GM12878 (cell line): ENCODE results near the gene STAT5B. TPM values are rescaled to one million over a fixed set of nuclear protein-coding genes. Genes with fewer than 3 reads are reported as not detected.
"Not testable (repeated sequence)": the region's sequence is repeated elsewhere in the genome, so short reads cannot be mapped to it uniquely, and the experiment has no call there.

Source experiments
- ATAC-seq: fragments of 200-7000 bp; cut with Tn5 transposase; 3 replicates; pipeline ENCODE4 v1.9.1; 2020; ENCODE audit warnings: mild to moderate bottlenecking, moderate library complexity
- BruUV-seq: library from RNA; stranded (reverse); fragments of 400-500 nt; replicated peaks from 2 replicates; lab custom pipeline; 2021; lab: Mats Ljungman, UMichigan
- CTCF ChIA-PET: fragments of 300-600 bp; sonication (Branson Sonifier 250); formaldehyde crosslinking; extraction: SDS; loops from one replicate; lab custom pipeline; 2021; ENCODE audit warnings: inconsistent platforms; lab: Yijun Ruan, JAX
- POLR2A ChIA-PET: fragments of 350-600 bp; formaldehyde crosslinking; extraction: SDS; loops from one replicate; lab custom pipeline; 2021; ENCODE audit warnings: inconsistent platforms; lab: Charles Lee
- RAD21 ChIA-PET: fragments of 300-600 bp; sonication (Branson Sonifier 250); formaldehyde crosslinking; loops from one replicate; lab custom pipeline; 2023; ENCODE audit warnings: antibody characterized with exemption; ENCODE audit not compliant: unreplicated experiment; lab: Charles Lee
- SMC1A ChIA-PET: fragments of 300-600 bp; sonication (Branson Sonifier 250); formaldehyde crosslinking; loops from one replicate; lab custom pipeline; 2023; ENCODE audit not compliant: unreplicated experiment, uncharacterized antibody; lab: Charles Lee
- DNase-seq: peaks from one replicate; pipeline ENCODE4 v3.0.0-alpha.2; 2011; ENCODE audit warnings: low read depth, low spot score
- FAIRE-seq: peaks from 3 replicates; lab custom pipeline; 2011; peaks lifted over from hg19 to GRCh38; lab: Jason Lieb, UNC
- H2AFZ ChIP-seq: 2 replicates; pipeline ENCODE4 v1.6.0; 2011; ENCODE audit warnings: low read depth, low read length, control low read depth; ENCODE audit not compliant: control insufficient read depth
- H3K27ac ChIP-seq: 2 replicates; pipeline ENCODE4 v1.5.1; 2011; ENCODE audit warnings: control low read depth; ENCODE audit not compliant: control insufficient read depth, insufficient read depth
- H3K27me3 ChIP-seq, 2 experiments: replicated peaks in 1 of 2; 2 replicates each; pipeline versions ENCODE4 v1.6.0 to v1.6.1; 2011; ENCODE audit warnings: low read length in 1 of 2; ENCODE audit not compliant: control insufficient read depth in 2 of 2, insufficient read depth in 2 of 2
- H3K36me3 ChIP-seq, 2 experiments: 2 replicates each; pipeline ENCODE4 v1.5.1; 2011; ENCODE audit warnings: low read length in 1 of 2; ENCODE audit not compliant: control insufficient read depth in 2 of 2, insufficient read depth in 2 of 2
- H3K4me1 ChIP-seq: 2 replicates; pipeline ENCODE4 v1.6.1; 2011; ENCODE audit warnings: mild to moderate bottlenecking, low read length, moderate library complexity, mixed read lengths; ENCODE audit not compliant: control insufficient read depth, insufficient read depth
- H3K4me2 ChIP-seq: 2 replicates; pipeline ENCODE4 v1.6.0; 2011; ENCODE audit warnings: control low read depth; ENCODE audit not compliant: control insufficient read depth, insufficient read depth
- H3K4me3 ChIP-seq: fragments of 200-600 bp; sonication (generic); 2 replicates; pipeline ENCODE4 v1.5.1; 2016
- H3K79me2 ChIP-seq: 2 replicates; pipeline ENCODE4 v1.6.0; 2011; ENCODE audit warnings: low read length; ENCODE audit not compliant: control insufficient read depth, insufficient read depth
- H3K9ac ChIP-seq: 2 replicates; pipeline ENCODE4 v1.8.0; 2011; ENCODE audit warnings: low read length, control low read depth, mixed read lengths; ENCODE audit not compliant: control insufficient read depth, insufficient read depth
- H3K9me3 ChIP-seq: replicated peaks from 3 replicates; pipeline ENCODE4 v1.5.1; 2011; ENCODE audit warnings: mild to moderate bottlenecking, low read length; ENCODE audit not compliant: control insufficient read depth, insufficient read depth
- H4K20me1 ChIP-seq: 2 replicates; pipeline ENCODE4 v1.6.0; 2011; ENCODE audit not compliant: control insufficient read depth, insufficient read depth
- WGBS: methylation state at CpG from one replicate; pipeline ENCODE4 v1.1.6; 2016; ENCODE audit warnings: low lambda C conversion rate; ENCODE audit not compliant: insufficient replicate concordance, insufficient coverage; ENCODE audit errors: missing lambda C conversion rate; 5-methylcytosine and 5-hydroxymethylcytosine counted together
- in situ Hi-C: fragments of 300-500 bp; cut with MboI; formaldehyde crosslinking; loops from 9 replicates; pipeline ENCODE4 v1.14.3; 2018; ENCODE audit warnings: mixed read lengths
- intact Hi-C: fragments of 100-400 bp; cut with micrococcal nuclease; formaldehyde crosslinking; loops from one replicate; pipeline ENCODE4 v1.14.2; 2022; ENCODE audit not compliant: unreplicated experiment
- polyA plus RNA-seq, 11 experiments: library from polyadenylated mRNA; depleted of rRNA in 4 of 11; unstranded in 6 of 11; stranded (reverse) in 5 of 11; fragments of >200 nt; fragmentation: Nextera tagmentation in 4 of 11; fragmentation: Illumina TruSeq in 1 of 11; extraction: Ambion mirVana in 4 of 11; extraction: Trizol in 1 of 11; gene quantifications; 1 replicate in 1 of 11; 2 replicates in 10 of 11; pipeline versions ENCODE4 v1.2.1 to v1.2.3, GENCODE V29; 2011 to 2016; ENCODE audit warnings: inconsistent platforms in 2 of 11, missing spikeins in 2 of 11, low read depth in 1 of 11
- total RNA-seq, 4 experiments: library from RNA; depleted of rRNA in 3 of 4; stranded (reverse); fragments of >200 nt in 3 of 4; fragmentation: Illumina TruSeq in 1 of 4; extraction: Trizol in 1 of 4; gene quantifications; 2 replicates each; pipeline versions ENCODE4 v1.2.1 to v1.2.3, GENCODE V29; 2013 to 2021

The STAT5B gene
- total and polyA plus RNA-seq, 10 of the 15 experiments (the other 5 are each of a cell fraction or from before 2014, with no cell fraction given), result 11.0 to 69.6 (median 46.7) TPM

DNA sequence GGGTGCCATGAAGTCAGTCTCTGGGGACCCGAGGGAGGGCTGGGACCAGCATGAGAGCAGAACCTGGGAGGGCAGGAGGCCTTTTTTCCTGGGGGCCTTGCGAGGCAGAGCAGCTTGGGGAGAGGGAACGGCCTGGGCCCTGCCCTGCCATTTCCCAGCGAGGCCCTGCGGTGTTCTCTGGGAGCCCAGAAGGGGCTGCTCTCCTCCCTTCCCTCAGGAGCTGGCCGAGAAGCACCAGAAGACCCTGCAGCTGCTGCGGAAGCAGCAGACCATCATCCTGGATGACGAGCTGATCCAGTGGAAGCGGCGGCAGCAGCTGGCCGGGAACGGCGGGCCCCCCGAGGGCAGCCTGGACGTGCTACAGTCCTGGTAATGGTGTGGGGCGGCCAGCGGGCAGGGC is 23.7 kb upstream of the STAT5B start:
- POLR2A ChIA-PET, RAD21 ChIA-PET, H3K4me2 ChIP-seq, H3K9me3 ChIP-seq, H3K9ac ChIP-seq, intact Hi-C loops, H3K79me2 ChIP-seq, DNase-seq, H3K4me3 ChIP-seq, in situ Hi-C loops, H2AFZ ChIP-seq, H4K20me1 ChIP-seq, SMC1A ChIA-PET, ATAC-seq, BruUV-seq, CTCF ChIA-PET, FAIRE-seq, H3K27ac ChIP-seq, H3K4me1 ChIP-seq, H3K27me3 ChIP-seq: not testable (repeated sequence)
- peaks cover 0 to 18% of the 10 kb centered on the region in 2 experiments; a peak in 3 of 4 replicates for H3K36me3 ChIP-seq
- no CpG with 5 or more reads among the region's 17 CpGs for WGBS

DNA sequence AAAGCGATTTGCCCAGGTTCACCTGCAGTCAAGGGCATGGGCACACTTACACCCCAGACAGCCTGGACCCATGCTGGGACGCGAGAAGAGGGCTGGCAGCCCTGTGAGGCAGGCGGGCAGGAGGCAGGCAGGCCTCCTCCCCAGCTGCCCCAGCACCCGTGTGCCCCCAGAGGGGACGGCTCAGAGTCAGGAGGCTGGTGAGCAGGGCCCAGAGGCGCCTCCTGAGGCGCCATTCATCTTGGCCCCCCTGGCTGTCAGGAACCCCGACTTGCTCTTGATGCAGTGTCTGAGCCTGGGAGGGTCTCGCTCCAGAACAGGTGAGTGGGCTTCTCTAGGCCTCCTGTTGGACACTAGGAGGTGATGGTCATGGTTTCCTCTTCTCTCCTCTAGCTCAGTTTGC is 23.2 kb upstream of the STAT5B start:
- H3K27me3 ChIP-seq, BruUV-seq, H3K9me3 ChIP-seq, H2AFZ ChIP-seq, H3K4me1 ChIP-seq, ATAC-seq, in situ Hi-C loops, H3K27ac ChIP-seq, H3K4me2 ChIP-seq, POLR2A ChIA-PET, CTCF ChIA-PET, DNase-seq, H3K79me2 ChIP-seq, H4K20me1 ChIP-seq, H3K9ac ChIP-seq, H3K4me3 ChIP-seq, SMC1A ChIA-PET, FAIRE-seq, intact Hi-C loops: not testable (repeated sequence)
- WGBS, result 86% methylated on average over 8 of the region's 10 CpGs
- RAD21 ChIA-PET, result interaction anchor here (0.9 kb wide), 1 partner anchor 105 kb away, joined by 4 read pairs; no protein-coding TSS in a partner anchor
- H3K36me3 ChIP-seq, result peaks cover 0 to 18% of the 10 kb centered on the region in 2 experiments; a peak in 3 of 4 replicates

DNA sequence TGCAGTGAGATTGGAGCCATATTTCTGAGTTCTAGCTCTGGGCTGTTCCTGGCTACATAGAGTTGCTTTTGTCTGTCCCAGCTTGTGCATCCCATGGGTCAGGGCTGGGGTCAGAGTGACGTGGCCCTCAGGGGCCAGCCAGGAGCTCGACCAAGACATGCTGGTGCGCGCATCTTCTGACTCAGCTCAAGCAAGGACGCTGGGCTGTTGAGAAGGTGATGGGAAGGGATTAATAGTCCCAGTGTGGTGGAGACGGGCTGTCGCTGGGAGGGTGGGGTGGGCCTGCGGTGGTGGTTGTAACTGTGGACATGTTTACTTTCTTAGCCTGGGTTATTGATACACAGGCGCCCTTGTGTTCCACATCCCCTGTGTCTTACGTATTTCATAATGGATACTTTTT is 21.6 kb upstream of the STAT5B start:
- H3K27ac ChIP-seq, POLR2A ChIA-PET, H3K4me2 ChIP-seq, ATAC-seq, BruUV-seq, RAD21 ChIA-PET, CTCF ChIA-PET, H3K4me3 ChIP-seq, H2AFZ ChIP-seq, H3K27me3 ChIP-seq, H4K20me1 ChIP-seq, in situ Hi-C loops, SMC1A ChIA-PET, intact Hi-C loops, H3K9me3 ChIP-seq, FAIRE-seq, H3K79me2 ChIP-seq, H3K9ac ChIP-seq, H3K4me1 ChIP-seq, DNase-seq: not testable (repeated sequence)
- WGBS, result 97% methylated on average over 6 of the region's 10 CpGs
- peaks cover 3 to 12% of the 10 kb centered on the region in 2 experiments; a peak in 3 of 4 replicates for H3K36me3 ChIP-seq
